ENCODE results near the gene SPNS3. TPM values are rescaled to one million over a fixed set of nuclear protein-coding genes. Genes with fewer than 3 reads are reported as not detected.

Gene SPNS3
- total and polyA plus RNA-seq, 2 experiments from 2014 or later: 0.17 to 0.60 TPM

GRCh38 chr17:4395111-4395478, 38.6 kb upstream of the SPNS3 start:
- TF ChIP-seq EZH2 (IDR thresholded peaks at IDR 0.05; ENCODE audit: borderline replicate concordance): no peak
- TF ChIP-seq EZH2phosphoT487 (IDR thresholded peaks at IDR 0.05; ENCODE audit: low read depth, severe bottlenecking, unreplicated experiment): no peak
- no peak for TF ChIP-seq CTCF (IDR thresholded peaks at IDR 0.05; ENCODE audit: poor library complexity)
- Histone ChIP-seq H3K27ac (no peak overlapping the region), H3K9me3 (ENCODE audit: low read depth) (no peaks in the 10 kb centered on the region), H3K4me1 (ENCODE audit: insufficient read depth) (no peaks in the 10 kb centered on the region), H3K27me3 (no peaks in the 10 kb centered on the region), H3K4me3 (no peak overlapping the region), H3K9me2 (replicated peaks; ENCODE audit: insufficient read depth) (no peaks in the 10 kb centered on the region), H4K20me1 (ENCODE audit: insufficient read depth, poor library complexity, severe bottlenecking) (no peaks in the 10 kb centered on the region), H3K36me3 (replicated peaks; ENCODE audit: insufficient read depth, low read depth) (no peaks in the 10 kb centered on the region), H2AFZ (no peak overlapping the region), H3K4me2 (no peak overlapping the region), H3K79me2 (no peaks in the 10 kb centered on the region)
- WGBS (ENCODE audit: low lambda C conversion rate, missing lambda C conversion rate): 92% methylated on average over 3 of the region's 3 CpGs
- no peak for DNase-seq (ENCODE audit: low spot score)

GRCh38 chr17:4397840-4398239, 35.9 kb upstream of the SPNS3 start:
- H4K20me1 ChIP-seq (ENCODE audit: insufficient read depth, poor library complexity, severe bottlenecking): no peaks in the 10 kb centered on the region
- H3K4me3 ChIP-seq: no peak overlapping the region
- no peak overlapping the region for H3K27ac ChIP-seq
- no peak for TF ChIP-seq EZH2 (IDR thresholded peaks at IDR 0.05; ENCODE audit: borderline replicate concordance)
- no peak for TF ChIP-seq CTCF (IDR thresholded peaks at IDR 0.05; ENCODE audit: poor library complexity)
- TF ChIP-seq EZH2phosphoT487 (IDR thresholded peaks at IDR 0.05; ENCODE audit: low read depth, severe bottlenecking, unreplicated experiment): no peak
- no peak overlapping the region for H3K4me2 ChIP-seq
- 93% methylated on average over 6 of the region's 6 CpGs for WGBS (ENCODE audit: low lambda C conversion rate, missing lambda C conversion rate)
- H3K27me3 ChIP-seq: no peaks in the 10 kb centered on the region
- no peaks in the 10 kb centered on the region for H3K4me1 ChIP-seq (ENCODE audit: insufficient read depth)
- H3K79me2 ChIP-seq: no peaks in the 10 kb centered on the region
- no peaks in the 10 kb centered on the region for H3K36me3 ChIP-seq (replicated peaks; ENCODE audit: insufficient read depth, low read depth)
- no peak for DNase-seq (ENCODE audit: low spot score)
- H3K9me2 ChIP-seq (replicated peaks; ENCODE audit: insufficient read depth): no peaks in the 10 kb centered on the region
- no peaks in the 10 kb centered on the region for H3K9me3 ChIP-seq (ENCODE audit: low read depth)
- no peak overlapping the region for H2AFZ ChIP-seq

- Histone ChIP-seq H3K9me2 (replicated peaks; ENCODE audit: insufficient read depth) (no peaks in the 10 kb centered on the region), H3K4me2 (no peak overlapping the region), H3K27ac (no peak overlapping the region), H3K79me2 (no peaks in the 10 kb centered on the region), H3K4me3 (no peak overlapping the region), H2AFZ (no peak overlapping the region), H3K27me3 (no peaks in the 10 kb centered on the region), H3K36me3 (replicated peaks; ENCODE audit: insufficient read depth, low read depth) (no peaks in the 10 kb centered on the region), H3K4me1 (ENCODE audit: insufficient read depth) (no peaks in the 10 kb centered on the region), H4K20me1 (ENCODE audit: insufficient read depth, poor library complexity, severe bottlenecking) (no peaks in the 10 kb centered on the region), H3K9me3 (ENCODE audit: low read depth) (no peaks in the 10 kb centered on the region)
- no peak for DNase-seq (ENCODE audit: low spot score)
- 81% methylated on average over 7 of the region's 7 CpGs for WGBS (ENCODE audit: low lambda C conversion rate, missing lambda C conversion rate)
- TF ChIP-seq CTCF (IDR thresholded peaks at IDR 0.05; ENCODE audit: poor library complexity): no peak
- no peak for TF ChIP-seq EZH2phosphoT487 (IDR thresholded peaks at IDR 0.05; ENCODE audit: low read depth, severe bottlenecking, unreplicated experiment)
- TF ChIP-seq EZH2 (IDR thresholded peaks at IDR 0.05; ENCODE audit: borderline replicate concordance): no peak
These were observed 28.6 kb upstream of the SPNS3 start for GRCh38 chr17:4405038-4405669.

Measured in hepatocyte (in vitro differentiated cells).